NCI-H1436 treated with DMSO at 0.1 percent for 48 hours (cell line): ENCODE measurements around the gene CBL.

Experiments
- DNase-seq: peaks from one replicate; lab custom pipeline; 2025; lab: John Stamatoyannopoulos, UW

CBL gene

DNA sequence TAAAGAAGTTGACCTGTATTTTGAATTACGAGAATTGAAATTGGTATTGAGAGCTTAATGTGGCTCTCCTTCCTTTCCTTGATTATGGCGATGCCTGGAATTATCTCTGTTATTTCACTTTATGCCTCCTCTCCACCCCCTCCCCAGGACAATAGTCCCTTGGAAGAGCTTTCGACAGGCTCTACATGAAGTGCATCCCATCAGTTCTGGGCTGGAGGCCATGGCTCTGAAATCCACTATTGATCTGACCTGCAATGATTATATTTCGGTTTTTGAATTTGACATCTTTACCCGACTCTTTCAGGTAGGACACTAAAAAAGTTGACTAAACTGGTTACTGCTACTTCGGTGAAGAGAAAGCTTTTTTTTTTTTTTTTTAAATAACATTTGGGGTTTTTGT, 67.6 kb downstream of the CBL start:
- no peak for DNase-seq

DNA sequence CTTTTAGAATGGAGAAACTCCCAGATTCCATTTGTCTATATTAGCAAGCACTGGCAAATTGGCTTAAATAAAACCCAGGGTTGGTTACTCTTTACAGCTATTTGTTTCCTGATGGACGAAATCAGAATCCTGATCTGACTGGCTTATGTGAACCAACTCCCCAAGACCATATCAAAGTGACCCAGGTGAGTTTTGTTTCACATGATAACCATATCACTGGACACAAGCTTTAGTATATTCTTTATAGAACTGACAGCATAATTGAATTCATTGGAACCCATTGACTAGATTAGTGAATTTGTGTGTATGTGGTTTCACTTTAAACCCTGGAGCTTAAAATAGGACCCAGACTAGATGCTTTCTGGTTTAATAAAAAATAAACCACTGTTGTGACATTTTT, 71.5 kb downstream of the CBL start:
- no peak for DNase-seq

- DNase-seq = no peak
Measured at GRCh38 chr11:119282495-119282894, 76.4 kb downstream of the CBL start.

DNA sequence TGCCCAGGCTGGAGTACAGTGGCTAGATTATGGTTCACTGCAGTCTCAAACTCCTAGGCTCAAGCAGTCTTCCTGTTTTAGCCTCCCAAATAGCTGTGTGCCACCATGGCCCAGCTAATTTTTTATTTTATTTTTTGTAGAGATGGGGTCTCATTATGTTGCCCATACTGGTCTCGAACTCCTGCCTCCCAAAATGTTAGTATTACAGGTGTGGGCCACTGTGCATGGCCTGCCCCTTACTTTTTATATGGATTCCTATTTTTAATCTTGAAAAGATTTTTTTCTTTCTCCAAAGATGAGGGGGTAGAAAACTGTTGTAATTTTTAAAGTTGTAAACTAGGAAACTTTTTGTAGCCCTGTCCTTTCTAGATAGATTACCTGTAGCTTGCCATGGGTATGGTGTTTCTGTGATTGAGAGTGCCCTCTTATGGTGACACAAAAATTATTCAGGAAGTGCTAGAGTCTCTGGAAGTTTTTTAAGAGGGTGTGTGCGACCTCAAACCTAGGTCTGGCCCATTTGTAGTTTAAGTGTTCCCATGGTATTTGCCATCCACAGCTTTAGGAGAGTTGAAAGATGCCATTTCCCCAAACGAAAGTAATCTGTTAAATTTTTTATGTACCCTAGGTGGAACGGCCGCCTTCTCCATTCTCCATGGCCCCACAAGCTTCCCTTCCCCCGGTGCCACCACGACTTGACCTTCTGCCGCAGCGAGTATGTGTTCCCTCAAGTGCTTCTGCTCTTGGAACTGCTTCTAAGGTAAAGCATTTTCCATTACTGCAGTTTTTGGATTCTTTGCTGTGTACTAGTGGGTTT, 78.4 kb downstream of the CBL start:
- DNase-seq = no peak

DNA sequence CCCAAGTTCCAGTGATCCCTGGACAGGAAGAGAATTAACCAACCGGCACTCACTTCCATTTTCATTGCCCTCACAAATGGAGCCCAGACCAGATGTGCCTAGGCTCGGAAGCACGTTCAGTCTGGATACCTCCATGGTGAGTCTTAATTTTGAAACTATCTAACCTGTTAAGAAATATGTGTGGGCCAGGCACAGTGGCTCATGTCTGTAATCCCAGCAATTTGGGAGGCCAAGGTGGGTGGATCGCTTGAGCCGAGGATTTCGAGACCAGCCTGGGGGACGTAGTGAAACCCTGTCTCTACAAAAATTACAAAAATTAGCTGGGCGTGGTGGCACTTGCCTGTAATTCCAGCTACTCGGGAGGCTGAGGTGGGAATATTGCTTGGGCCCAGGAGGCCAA, 79.3 kb downstream of the CBL start:
- no peak for DNase-seq

- no peak for DNase-seq
Measured at GRCh38 chr11:119288219-119288618, 82.1 kb downstream of the CBL start.

DNA sequence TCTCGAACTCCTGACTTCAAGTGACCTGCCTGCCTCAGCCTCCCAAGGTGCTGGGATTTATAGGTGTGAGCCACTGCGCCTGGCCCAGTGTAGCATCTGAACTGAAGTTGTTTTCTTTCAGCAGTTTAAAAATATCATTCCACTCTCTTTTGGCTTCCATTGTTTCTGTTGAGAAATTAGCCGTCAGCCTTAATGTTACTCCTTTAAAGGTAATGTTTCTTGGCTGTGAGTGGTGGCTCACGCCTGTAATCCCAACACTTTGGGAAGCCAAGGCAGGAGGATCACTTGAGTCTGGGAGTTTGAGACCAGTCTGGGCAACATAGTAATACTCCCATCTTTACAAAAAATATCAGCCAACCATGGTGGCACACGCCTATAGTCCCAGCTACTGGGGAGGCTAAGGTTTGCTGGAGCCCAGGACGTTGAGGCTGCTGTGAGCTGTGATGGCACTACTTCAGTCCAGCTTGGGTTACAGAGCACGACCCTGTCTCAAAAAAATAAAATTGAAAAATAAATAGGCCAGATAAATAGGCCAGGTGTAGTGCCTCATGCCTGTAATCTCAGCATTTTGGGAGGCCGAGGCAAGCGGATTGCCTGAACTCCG, 84.9 kb downstream of the CBL start:
- no peak for DNase-seq

DNA sequence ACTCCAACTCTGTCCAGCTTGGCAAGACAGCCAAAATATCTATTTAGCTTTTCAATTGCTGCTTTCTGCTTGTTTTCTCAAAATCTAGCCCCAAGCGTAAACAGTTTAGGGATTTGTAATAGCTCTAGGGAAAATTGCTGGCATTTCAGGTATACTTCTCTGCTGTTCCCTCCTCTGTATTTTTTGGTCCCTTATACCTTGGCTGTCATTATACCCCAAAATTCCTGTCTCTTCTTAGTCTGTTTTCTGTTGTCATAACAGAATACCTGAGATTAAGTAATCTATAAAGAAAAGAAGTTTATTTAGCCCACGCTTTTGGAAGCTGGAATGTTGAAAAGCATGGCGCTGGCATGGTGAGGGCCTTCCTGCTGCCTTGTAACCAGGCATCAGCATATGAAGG, 87.3 kb downstream of the CBL start:
- DNase-seq = no peak

DNA sequence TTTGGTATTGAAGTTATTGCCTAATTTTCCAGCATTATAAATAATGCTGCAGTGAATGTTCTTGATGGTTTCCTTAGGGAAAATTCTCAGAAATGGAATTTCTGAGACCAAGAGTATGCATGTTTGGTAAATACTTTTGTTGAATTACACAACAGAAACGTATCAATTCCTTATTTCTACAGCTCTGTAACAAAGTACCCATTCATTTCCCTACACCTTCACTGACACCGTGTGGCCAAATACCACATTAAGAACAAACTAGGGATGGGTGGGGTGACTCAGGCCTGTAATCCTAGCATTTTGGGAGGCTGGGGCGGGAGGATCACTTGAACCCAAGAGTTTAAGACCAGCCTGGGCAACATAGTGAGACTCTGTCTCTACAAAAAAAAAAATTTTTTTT, 89.0 kb downstream of the CBL start:
- DNase-seq = no peak

DNA sequence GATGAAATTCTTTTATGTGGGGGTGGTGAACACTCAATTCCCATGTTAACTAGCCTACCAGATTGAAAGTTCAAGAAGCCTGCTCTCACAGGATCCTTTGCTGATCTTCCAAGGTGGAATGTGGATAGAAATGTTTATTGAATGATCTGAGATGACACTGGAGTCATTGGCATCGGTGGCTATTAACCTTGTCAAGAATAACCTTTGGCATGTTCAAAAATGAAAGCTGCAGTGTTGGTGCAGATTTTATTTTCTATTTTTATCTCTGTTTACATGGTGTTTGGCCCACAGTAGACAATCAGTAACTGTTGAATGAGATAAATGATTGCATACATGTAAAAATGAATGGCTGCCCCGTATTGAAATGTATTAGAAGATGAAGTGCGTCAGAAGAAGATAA, 91.8 kb downstream of the CBL start:
- no peak for DNase-seq

- DNase-seq = no peak
Measured at GRCh38 chr11:119298726-119299125, 92.6 kb downstream of the CBL start.

DNA sequence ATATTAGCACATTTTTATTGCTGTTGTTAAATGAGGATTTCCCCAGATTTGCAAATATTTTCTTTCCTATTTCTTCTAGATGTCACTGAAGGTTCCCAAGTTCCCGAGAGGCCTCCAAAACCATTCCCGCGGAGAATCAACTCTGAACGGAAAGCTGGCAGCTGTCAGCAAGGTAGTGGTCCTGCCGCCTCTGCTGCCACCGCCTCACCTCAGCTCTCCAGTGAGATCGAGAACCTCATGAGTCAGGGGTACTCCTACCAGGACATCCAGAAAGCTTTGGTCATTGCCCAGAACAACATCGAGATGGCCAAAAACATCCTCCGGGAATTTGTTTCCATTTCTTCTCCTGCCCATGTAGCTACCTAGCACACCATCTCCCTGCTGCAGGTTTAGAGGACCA, 93.3 kb downstream of the CBL start:
- DNase-seq = no peak

- DNase-seq = no peak
Measured at GRCh38 chr11:119300198-119300964, 94.2 kb downstream of the CBL start.

- no peak for DNase-seq
Measured at GRCh38 chr11:119303227-119303718, 97.1 kb downstream of the CBL start.

DNA sequence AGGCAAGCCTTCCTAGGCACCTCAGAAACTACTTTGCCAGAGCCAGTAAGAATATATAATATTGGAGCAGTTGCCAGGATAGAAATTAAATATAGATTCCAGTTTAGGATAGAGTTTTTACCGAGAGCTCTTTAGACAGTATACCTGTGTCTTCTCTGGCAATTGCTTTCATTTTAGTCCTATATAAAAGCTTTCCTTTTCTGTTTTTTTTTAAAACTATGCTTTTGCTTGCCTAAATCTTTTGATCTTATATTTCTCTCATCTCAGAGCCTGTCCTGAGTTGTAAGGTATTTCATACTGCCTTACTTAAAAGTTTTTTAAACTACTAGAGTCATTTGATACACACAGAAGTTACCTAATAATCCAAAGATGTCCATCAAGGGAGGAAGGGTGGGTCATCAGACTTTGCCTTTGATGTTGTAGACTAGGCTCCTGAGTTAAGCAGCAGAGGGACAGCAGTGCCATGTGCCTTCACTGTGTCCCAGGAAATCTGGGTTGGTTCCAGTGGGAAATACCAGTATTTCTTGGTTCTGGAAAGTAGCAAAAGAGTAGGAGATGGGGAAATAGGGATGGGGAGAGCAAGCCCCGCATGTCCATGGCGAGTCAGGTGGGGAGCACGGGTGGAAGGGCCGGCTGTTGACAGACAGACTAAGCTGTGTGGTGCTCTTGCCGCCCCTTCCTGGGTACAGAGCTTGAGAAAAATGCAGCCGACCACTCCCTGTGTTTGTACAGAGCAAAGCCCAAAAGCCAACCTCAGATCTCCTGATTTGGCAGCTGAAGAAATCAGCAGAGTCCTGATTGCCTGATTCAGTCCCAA, 99.6 kb downstream of the CBL start:
- DNase-seq = no peak

DNA sequence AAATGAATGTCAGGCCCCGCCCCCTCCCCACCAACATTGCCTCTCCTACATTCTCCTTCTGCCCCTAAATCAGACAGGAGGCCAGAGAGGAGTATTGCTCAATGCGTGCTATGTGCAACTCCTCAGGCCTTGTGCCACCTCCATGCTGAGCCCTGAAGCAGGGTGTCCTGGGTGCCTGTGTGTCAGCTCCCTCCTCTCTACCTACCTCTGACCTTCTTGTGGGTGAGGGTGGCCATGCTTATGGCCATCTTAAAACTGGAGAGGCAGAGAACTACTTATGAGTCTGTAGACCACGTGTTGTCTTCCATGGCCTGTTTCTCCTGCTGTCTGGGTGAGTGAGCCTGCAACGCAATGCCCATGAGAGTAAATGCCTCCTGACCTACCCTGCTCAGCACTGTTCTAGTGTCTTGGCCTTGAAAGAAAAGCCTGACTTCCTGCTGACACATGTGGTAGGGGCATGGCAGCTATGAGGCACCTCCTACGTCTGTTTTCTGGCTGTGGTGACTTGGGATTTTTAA, 100.3 kb downstream of the CBL start:
- no peak for DNase-seq

GRCh38 chr11:119307219-119307618, 101.1 kb downstream of the CBL start:
- DNase-seq = no peak

DNA sequence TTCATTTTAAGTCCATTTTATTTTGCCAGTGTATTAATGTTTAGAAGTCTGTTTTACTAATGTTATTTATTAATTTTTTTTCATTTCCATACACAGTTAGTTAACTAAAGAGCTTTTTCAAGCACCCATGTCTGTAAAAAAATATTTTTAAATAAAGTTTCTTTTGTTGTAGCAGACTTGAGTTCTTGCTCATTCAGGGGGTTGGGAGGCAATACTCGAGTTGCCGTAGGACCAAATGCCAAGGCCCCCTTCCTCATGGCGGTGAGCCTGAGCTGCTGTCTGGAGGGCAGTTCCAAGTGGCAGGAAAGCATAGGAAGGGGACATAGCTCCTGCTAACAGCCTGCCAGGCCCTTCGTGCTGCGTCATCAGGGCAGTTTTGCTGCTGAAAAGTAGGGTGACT, 101.8 kb downstream of the CBL start:
- DNase-seq = no peak

DNA sequence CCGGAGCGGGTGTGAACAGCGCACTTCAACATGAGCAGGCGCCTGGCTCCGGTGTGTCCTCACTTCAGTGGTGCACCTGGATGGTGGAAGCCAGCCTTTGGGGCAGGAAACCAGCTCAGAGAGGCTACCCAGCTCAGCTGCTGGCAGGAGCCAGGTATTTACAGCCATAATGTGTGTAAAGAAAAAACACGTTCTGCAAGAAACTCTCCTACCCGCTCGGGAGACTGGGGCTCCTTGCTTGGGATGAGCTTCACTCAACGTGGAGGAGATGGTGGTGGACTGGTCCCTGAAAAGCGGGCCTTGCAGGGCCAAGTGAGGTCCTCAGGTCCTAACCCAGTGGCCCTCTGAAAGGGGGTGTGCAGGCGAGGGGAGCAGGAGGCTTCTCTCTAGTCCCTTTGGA, 103.3 kb downstream of the CBL start:
- DNase-seq = no peak

DNA sequence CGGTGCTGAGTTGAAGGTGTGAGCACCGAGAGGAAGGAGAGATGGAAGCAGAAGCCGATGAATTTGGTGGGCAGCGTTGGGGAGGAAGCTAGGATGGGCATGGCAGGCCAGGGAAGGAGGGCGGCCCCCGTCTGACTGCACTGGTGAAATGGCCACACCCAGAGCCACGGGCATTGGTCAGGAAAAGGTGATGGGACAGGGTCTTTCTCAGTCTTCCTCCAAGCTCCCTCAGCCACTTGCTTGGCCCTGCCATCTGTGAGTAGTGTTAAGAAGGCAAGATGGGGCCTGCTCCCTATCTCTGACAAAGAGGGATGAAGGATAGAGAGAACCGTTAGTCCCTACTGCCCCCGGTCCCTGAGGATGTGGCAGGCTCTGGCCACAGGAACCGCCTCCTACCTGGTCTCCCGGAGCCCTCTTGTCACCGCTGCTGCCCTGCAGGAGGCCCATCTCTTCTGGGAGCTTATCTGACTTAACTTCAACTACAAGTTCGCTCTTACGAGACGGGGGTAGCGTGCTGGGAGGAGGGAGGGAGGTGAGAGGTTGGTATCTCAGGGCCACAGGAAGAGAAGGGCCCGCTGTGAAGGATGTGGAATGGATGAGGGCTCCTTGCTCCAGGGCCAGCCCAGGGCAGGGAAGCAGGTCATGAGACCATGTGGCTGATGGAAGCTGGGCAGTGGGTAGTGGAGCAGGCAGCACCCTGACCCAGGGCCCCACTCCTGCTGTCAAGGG, 104.0 kb downstream of the CBL start:
- no peak for DNase-seq

- no peak for DNase-seq
Measured at GRCh38 chr11:119310682-119311052, 104.5 kb downstream of the CBL start.
